Uterus (tissue), 2 donors: Measurements from ENCODE around the gene TRDMT1.

ENCODE experiments used
- POLR2A ChIP-seq, 2 donors: fragments of 450-650 bp; IDR thresholded peaks; one replicate each; pipeline ENCODE4 v1.6.1; 2016; ENCODE audit warnings: antibody characterized with exemption in 2 of 2, mild to moderate bottlenecking in 1 of 2, moderate library complexity in 1 of 2
- TF ChIP-seq, protein P1 (sequence below), 4 experiments: fragments of 200-600 bp in 2 of 4; fragments of 450-650 bp in 2 of 4; sonication (generic) in 2 of 4; IDR thresholded peaks; one replicate each; pipeline ENCODE4 v1.5.1; 2016 to 2019; ENCODE audit warnings: antibody characterized with exemption in 4 of 4, mild to moderate bottlenecking in 2 of 4, moderate library complexity in 1 of 4

DNA sequence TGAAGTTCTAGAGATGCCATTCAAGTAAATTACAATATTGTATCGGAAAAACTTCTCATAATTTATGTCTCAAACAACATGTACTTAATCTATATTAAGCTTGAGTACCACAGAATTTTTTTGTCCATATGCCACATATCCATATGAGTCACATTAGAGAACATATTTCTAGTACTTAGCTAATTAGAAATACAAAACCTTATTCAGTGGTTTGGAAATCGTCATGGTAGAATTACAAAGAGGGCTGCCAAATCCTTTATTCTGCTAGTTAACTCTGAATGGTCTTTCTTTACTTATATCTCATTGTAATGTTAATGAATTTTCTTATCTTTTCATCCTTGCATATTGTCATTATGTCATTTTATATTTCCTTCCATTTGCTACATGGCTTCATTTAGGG, 17.6 kb upstream of the TRDMT1 start:
- TF ChIP-seq, protein P1, sequence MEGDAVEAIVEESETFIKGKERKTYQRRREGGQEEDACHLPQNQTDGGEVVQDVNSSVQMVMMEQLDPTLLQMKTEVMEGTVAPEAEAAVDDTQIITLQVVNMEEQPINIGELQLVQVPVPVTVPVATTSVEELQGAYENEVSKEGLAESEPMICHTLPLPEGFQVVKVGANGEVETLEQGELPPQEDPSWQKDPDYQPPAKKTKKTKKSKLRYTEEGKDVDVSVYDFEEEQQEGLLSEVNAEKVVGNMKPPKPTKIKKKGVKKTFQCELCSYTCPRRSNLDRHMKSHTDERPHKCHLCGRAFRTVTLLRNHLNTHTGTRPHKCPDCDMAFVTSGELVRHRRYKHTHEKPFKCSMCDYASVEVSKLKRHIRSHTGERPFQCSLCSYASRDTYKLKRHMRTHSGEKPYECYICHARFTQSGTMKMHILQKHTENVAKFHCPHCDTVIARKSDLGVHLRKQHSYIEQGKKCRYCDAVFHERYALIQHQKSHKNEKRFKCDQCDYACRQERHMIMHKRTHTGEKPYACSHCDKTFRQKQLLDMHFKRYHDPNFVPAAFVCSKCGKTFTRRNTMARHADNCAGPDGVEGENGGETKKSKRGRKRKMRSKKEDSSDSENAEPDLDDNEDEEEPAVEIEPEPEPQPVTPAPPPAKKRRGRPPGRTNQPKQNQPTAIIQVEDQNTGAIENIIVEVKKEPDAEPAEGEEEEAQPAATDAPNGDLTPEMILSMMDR (IDR thresholded peaks at IDR 0.05), result no peak
- TF ChIP-seq POLR2A (IDR thresholded peaks at IDR 0.05), result no peak
